ENCODE measurements around the gene NPIPB2. TPM values are rescaled to one million over a fixed set of nuclear protein-coding genes. Genes with fewer than 3 reads are reported as not detected.

The NPIPB2 gene
- total RNA-seq, 1 experiment from 2014 or later = 1.0 TPM

GRCh38 chr16:11903906-11904305 lies 37.9 kb downstream of the NPIPB2 start:
- no peak for DNase-seq (ENCODE audit: low spot score)

DNA sequence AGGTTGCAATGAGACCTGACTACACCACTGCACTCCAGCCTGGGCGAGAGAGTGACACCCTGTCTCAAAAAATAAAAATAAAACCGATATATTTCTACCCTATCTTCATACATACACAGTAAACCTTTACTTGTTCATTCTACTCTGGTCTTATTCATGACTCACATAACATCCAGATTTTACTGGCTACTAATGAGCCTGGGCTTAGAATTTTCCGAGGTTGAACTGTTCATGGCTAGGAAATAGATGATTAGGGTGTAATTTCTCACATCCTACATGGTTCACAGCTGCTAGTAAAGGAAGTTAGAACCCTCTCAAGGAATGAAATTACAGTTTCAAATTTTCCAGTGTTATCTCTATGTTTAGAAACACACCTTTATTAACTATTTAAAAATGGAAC lies 40.8 kb downstream of the NPIPB2 start:
- no peak for DNase-seq (ENCODE audit: low spot score)

DNA sequence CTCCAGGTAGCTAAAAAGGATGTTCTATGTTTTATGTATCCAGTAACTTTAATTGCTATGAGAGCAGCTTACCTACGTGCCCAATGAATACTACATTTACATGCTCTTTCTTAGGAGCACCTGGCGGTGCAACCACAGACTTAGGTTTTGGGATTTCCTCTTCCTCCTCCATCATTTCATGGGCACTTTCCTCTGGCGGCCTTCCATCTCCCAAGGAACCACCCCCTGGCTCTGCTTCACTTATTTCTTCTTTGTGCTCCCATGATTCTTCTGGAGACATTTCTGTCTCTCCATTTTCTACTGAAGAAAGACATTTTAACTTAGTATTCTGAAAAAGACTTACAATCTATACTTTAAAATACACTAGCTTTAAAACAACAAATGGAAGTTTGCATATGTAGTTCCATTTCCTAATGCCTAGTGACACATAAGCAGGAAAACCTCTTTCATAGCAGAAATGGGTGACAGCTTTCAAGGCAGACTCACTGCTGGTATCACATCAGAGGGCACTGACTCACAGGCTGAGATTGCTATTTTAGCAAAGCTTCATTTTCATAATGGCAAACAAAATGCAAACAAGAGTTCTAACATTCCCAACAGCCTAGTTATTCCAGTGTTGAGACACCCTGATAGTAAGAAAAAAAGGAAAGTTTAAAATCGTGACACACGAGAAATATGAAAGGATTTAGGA lies 45.2 kb downstream of the NPIPB2 start:
- DNase-seq (ENCODE audit: low spot score) = no peak

- DNase-seq (ENCODE audit: low spot score) = no peak
These were observed 48.3 kb downstream of the NPIPB2 start for GRCh38 chr16:11893571-11893970.

DNA sequence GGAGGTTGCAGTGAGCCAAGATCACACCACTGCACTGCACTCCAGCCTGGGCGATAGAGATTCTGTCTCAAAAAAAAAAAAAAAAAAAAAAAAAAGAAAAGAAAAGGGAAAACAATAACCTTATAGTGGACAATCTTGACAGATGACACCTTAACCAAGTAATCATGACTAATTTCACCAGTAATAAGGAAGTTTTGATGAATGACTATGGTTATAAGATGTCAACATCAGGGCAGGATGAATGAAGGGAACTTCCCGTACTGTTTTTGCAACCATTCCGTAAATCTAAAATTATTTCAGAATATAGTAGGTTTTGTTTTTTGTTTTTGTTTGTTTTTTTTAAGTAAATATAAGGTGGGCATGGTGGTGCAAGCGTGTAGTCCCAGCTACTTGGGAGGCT lies 49.1 kb downstream of the NPIPB2 start:
- no peak for DNase-seq (ENCODE audit: low spot score)

GRCh38 chr16:11890231-11890965 lies 51.4 kb downstream of the NPIPB2 start:
- no peak for DNase-seq (ENCODE audit: low spot score)

GRCh38 chr16:11886881-11887280 lies 55.0 kb downstream of the NPIPB2 start:
- DNase-seq (ENCODE audit: low spot score) = no peak

DNA sequence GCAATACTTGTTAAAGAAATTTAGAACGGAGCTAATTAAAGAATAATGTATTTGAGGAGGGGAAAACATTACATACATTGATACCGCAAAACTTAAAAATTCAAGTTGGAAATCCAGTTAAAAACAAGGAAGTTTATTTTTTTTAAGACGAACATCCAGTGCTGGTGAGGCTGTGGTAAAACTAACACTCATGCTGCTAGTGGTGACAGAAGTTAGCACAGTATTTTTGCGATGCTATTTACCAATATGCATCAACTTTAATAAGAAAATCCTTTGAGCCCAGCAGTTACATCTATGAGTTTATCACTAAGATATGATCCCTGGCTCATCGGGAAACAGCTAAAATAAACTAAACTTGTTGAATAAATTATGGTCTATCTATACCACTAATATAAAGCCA lies 57.8 kb downstream of the NPIPB2 start:
- no peak for DNase-seq (ENCODE audit: low spot score)

DNA sequence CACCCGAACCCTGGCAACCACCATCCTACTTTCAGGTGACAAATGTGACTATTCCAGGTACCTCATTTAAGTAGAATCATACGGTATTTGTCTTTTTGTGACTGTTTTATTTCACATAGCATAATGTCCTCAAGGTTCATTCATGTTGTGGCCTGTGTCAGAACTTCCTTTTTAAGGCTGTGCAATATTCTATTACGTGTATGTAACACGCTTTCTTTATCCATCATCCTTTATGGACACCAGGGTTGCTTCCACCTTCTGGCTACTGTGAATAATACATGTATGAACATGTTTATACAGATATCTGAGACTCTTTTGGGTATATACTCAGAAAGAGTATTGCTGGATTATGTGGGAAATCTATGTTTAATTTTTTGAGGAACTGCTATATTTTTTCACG lies 61.8 kb downstream of the NPIPB2 start:
- DNase-seq (ENCODE audit: low spot score) = no peak

- DNase-seq (ENCODE audit: low spot score) = no peak
These were observed 64.5 kb downstream of the NPIPB2 start for GRCh38 chr16:11877374-11877773.

Other genes starting within 250 kb of the NPIPB2 start
- gene TXNDC11, start 199.2 kb downstream of the NPIPB2 start, total RNA-seq (2014; rRNA removed; shearing (Covaris generic)) = 23.7 and 24.4 TPM in 2 replicates
- gene ZC3H7A, start 144.8 kb downstream of the NPIPB2 start, total RNA-seq (2014; rRNA removed; shearing (Covaris generic)) = 16.7 and 19.4 TPM in 2 replicates
- gene RSL1D1, start 90.5 kb downstream of the NPIPB2 start, total RNA-seq (2014; rRNA removed; shearing (Covaris generic)) = 242 and 250 TPM in 2 replicates
- 66.2 and 76.1 TPM in 2 replicates for gene GSPT1, start 26.1 kb downstream of the NPIPB2 start, total RNA-seq (2014; rRNA removed; shearing (Covaris generic))
- not detected in 2 replicates for gene TNFRSF17, start 23.2 kb upstream of the NPIPB2 start, total RNA-seq (2014; rRNA removed; shearing (Covaris generic))
- gene SNX29, start 34.7 kb upstream of the NPIPB2 start, total RNA-seq (2014; rRNA removed; shearing (Covaris generic)) = 3.8 and 4.8 TPM in 2 replicates